HL-60 (cell line): Measurements from ENCODE around the gene RAD18.

Experiments used
- CTCF ChIP-seq: IDR thresholded peaks from one replicate; pipeline ENCODE4 v1.5.1; 2011; ENCODE audit warnings: low read length, control low read depth, inconsistent platforms; ENCODE audit not compliant: insufficient read depth
- GABPA ChIP-seq: IDR thresholded peaks from 2 replicates; pipeline ENCODE4 v1.6.1; 2012; ENCODE audit warnings: low read depth
- POLR2AphosphoS5 ChIP-seq: IDR thresholded peaks from 2 replicates; pipeline ENCODE4 v1.6.1; 2012; ENCODE audit warnings: low read depth

GRCh38 chr3:8931342-8931741 lies 31.9 kb downstream of the RAD18 start:
- TF ChIP-seq GABPA: no peak
- TF ChIP-seq CTCF: no peak
- TF ChIP-seq POLR2AphosphoS5: no peak
